GM18498 (cell line): Measurements from ENCODE around the gene TMEM101.
"Not testable (repeated sequence)": the region's sequence is repeated elsewhere in the genome, so short reads cannot be mapped to it uniquely, and the experiment has no call there.

ENCODE experiments used
- ATAC-seq: cut with Tn5 transposase; IDR thresholded peaks from one replicate; pipeline ENCODE4 v1.9.1; 2021; ENCODE audit warnings: mild to moderate bottlenecking, moderate library complexity; ENCODE audit not compliant: unreplicated experiment

TMEM101 gene

DNA sequence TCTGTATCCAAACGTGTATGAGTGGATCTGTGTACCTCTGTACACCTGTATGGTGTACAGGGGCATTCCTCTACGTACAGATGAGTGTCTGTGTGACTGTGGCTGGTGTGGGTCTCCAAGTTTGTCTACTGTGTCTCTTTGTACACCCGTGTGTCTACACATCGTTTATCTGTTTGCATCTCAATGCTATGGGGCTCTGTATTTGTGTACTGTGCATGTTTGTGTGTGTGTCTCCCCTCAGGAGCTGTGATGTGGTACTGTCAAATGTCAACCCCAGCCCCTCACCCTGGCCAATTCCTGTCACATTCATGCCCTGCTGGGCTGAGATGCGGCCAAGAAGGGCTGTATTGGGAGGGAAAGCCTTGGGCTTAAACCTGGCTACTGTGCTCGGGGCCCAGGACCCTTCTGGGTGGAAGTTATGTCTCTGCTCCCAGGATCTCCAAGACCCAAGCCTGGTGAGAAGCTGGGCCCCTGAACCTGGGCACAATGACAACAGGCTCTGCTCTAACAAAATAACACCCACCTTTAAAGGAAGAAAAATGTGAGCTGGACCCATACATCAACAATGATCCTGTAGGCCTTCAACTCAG, 13.8 kb downstream of the TMEM101 start:
- ATAC-seq, result no peak

GRCh38 chr17:44000141-44000860, 14.5 kb downstream of the TMEM101 start:
- ATAC-seq, result no peak

- ATAC-seq, result no peak
Measured at GRCh38 chr17:43999024-43999423, 15.7 kb downstream of the TMEM101 start.

- ATAC-seq, result no peak
Measured at GRCh38 chr17:43998552-43998951, 16.2 kb downstream of the TMEM101 start.

DNA sequence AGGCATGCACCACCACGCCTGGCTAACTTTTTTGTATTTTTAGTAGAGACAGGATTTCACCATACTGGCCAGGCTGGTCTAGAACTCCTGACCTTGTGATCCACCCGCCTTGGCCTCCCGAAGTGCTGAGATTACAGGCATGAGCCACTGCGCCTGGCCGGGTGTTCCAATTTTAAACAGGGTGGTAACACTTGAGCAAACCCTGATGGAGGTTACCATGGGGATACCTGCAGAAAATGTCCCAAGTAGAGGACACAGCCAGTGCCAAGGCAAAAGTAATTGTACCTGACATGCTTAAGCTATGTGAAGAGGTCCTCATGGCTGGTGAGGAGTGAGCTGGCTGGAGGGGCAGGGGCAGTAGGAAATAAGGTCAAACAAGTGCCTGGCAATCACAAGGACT, 17.6 kb downstream of the TMEM101 start:
- ATAC-seq, result not testable (repeated sequence)

GRCh38 chr17:43995150-43995471, 19.7 kb downstream of the TMEM101 start:
- no peak for ATAC-seq

- ATAC-seq, result no peak
Measured at GRCh38 chr17:43994272-43995149, 20.3 kb downstream of the TMEM101 start.

DNA sequence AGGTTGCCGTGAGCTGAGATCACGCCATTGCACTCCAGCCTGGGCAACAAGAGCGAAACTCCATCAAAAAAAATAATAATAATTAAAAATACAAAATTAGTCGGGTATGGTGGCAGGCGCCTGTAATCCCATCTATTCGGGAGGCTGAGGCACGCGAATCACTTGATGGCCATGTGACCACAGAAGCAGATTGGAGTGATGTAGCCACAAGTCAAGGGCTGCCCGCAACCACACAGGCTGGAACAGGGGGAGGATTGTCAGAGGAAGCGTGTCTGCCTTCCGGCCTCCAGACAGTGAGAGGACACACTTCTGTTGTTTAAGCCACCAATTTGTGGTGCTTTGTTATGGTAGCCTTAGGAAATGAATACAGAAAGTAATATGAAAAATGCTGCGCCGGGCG, 22.1 kb downstream of the TMEM101 start:
- ATAC-seq, result no peak

DNA sequence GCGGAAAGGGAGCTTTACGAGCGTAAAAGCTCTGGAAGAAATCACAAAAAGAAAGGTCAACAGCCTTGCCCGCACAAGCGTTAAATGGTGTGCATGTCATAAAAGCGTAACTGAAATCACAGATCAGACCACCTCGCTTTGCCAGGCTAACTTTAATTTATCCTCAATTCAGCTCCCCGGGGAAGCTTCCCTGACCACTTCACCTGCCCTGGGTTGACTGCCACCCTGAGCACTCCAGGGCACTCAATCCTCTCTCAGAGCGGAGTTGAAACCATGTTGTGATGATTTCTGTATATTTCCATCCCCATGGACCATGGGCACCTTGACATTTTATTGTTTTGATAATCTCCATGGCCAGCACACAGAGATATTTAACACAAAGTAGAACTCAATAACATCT, 26.5 kb downstream of the TMEM101 start:
- ATAC-seq, result no peak

DNA sequence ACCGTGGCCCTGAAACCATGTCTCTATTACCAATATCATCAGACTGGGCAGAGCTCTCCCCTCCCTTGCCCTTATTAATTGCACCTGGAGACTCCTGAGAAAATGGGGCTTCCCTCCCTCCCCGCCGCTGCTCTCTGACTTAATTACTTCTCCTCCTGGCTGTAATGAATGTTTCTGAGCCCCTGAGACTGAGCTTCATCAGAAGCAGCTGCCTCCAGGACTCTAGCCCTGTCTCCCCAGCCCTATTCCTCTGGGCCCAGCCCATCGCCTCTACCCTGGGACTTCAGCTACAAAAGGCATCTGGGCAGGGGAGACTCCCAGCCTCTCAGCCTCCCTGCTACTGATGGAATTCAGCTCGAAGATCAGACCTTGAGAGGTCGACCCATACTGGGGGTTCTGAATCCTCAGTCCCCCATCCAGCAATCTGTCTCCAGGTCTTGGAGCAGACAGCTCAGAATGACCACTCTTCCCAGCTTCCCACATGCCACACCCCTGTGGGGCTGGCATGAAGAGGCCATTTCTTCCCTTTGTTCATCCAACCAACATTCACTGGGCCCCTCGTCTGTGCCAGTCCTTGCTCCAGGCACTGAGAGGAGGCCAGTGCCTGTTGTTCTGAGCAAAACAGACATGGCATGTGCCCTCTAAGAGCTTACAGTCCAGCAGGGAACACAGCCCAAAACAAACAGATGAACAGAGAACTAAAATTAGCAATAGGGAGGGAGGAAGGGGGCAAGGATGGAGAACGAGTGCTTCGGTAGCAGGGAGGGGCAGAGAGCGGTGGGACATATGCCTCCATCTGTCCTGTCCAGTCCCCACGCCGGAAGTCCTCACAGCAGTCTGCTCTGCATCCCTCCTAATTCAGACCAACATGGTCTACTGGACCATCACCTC, 27.4 kb downstream of the TMEM101 start:
- ATAC-seq, result no peak

- no peak for ATAC-seq
Measured at GRCh38 chr17:43986225-43986981, 28.4 kb downstream of the TMEM101 start.

GRCh38 chr17:43984521-43984920, 30.2 kb downstream of the TMEM101 start:
- ATAC-seq, result no peak

- no peak for ATAC-seq
Measured at GRCh38 chr17:43983515-43984411, 31.0 kb downstream of the TMEM101 start.

GRCh38 chr17:43983196-43983514, 31.6 kb downstream of the TMEM101 start:
- ATAC-seq, result no peak

GRCh38 chr17:43982171-43982570, 32.6 kb downstream of the TMEM101 start:
- no peak for ATAC-seq

DNA sequence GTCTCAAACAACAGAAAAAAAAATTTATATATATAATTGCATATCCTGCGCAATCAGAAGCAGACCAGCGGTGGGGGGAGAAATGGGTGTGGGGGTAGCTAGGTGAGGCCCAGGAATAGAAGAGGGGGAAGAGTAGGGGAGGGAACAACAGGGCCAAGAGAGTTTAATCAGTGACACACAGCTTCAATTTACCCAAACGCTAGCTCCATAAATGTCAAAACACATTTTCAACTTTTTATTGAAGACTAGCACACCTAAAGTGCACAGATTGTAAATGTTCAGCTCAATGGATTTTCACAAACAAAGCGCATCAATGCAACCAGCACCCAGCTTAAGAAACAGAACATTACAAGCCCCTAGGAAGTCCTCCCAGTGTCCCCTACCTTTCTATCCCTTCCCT, 35.1 kb downstream of the TMEM101 start:
- no peak for ATAC-seq

- no peak for ATAC-seq
Measured at GRCh38 chr17:43979011-43979410, 35.8 kb downstream of the TMEM101 start.

DNA sequence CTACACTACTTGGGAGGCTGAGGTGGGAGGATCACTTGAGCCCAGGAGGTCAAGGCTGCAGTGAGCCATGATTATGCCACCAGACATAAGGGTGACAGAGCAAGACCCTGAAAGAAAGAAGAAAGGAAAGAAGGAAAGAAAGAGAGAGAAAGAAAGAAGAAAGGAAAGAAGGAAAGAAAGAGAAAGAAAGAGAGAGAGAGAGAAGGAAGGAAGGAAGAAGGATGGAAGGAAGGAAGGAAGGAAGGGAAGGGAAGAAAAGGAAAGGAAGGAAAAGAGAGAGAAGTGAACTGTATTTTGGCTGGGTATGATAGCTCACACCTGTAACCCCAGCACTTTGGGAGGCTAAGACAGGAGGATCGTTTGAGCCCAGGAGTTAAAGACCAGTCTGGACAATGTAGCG, 36.7 kb downstream of the TMEM101 start:
- no peak for ATAC-seq
